Coronary artery (tissue), 2 donors: ENCODE measurements around the gene NCKAP5.

Experiments used
- DNase-seq: peaks from one replicate; pipeline ENCODE4 v3.0.0-alpha.2; 2017; ENCODE audit warnings: low spot score
- H3K27ac ChIP-seq, 2 donors: fragments of 200-600 bp; sonication (generic); one replicate each; pipeline ENCODE4 v1.5.1; 2016 to 2019
- H3K4me3 ChIP-seq: fragments of 200-600 bp; sonication (generic); 2 replicates; pipeline ENCODE4 v1.5.1; 2016; ENCODE audit warnings: mild to moderate bottlenecking, moderate library complexity
- TF ChIP-seq, protein P1 (sequence below): fragments of 200-600 bp; sonication (generic); IDR thresholded peaks from one replicate; pipeline ENCODE4 v1.5.1; 2019; ENCODE audit warnings: antibody characterized with exemption

Gene NCKAP5

DNA sequence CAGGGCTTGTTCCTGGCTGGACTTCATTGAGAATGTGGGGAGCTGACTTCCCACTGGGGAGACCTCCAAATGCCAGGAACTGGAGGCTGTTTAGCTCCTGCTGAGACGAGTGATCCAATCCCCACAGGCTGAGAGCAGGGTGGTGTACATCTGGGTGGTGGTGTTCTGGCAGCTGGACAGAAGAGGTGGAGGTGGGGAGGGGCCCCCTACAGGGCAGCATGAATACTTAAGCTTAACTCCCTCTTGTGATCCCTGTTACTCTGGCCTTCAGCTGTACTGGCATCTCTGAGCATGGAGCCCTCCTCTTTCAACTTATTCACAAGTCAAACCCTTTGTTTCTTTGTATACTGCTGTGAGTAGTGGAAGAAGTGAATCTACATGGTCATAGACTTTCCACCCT is 730.5 kb downstream of the NCKAP5 start:
- TF ChIP-seq, protein P1, sequence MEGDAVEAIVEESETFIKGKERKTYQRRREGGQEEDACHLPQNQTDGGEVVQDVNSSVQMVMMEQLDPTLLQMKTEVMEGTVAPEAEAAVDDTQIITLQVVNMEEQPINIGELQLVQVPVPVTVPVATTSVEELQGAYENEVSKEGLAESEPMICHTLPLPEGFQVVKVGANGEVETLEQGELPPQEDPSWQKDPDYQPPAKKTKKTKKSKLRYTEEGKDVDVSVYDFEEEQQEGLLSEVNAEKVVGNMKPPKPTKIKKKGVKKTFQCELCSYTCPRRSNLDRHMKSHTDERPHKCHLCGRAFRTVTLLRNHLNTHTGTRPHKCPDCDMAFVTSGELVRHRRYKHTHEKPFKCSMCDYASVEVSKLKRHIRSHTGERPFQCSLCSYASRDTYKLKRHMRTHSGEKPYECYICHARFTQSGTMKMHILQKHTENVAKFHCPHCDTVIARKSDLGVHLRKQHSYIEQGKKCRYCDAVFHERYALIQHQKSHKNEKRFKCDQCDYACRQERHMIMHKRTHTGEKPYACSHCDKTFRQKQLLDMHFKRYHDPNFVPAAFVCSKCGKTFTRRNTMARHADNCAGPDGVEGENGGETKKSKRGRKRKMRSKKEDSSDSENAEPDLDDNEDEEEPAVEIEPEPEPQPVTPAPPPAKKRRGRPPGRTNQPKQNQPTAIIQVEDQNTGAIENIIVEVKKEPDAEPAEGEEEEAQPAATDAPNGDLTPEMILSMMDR = no peak

GRCh38 chr2:132830321-132830827 is 737.9 kb downstream of the NCKAP5 start:
- DNase-seq = no peak
- TF ChIP-seq, protein P1 = no peak
- H3K4me3 ChIP-seq = no peak overlapping the region
- no peak overlapping the region for H3K27ac ChIP-seq

More for the DNA sequence above, 730.5 kb downstream of the NCKAP5 start:
- no peak overlapping the region for H3K27ac ChIP-seq
- DNase-seq = no peak
- H3K4me3 ChIP-seq = no peak overlapping the region

GRCh38 chr2:132825601-132826000 is 742.7 kb downstream of the NCKAP5 start:
- DNase-seq = no peak
- TF ChIP-seq, protein P1 = no peak
- H3K4me3 ChIP-seq = no peak overlapping the region

DNA sequence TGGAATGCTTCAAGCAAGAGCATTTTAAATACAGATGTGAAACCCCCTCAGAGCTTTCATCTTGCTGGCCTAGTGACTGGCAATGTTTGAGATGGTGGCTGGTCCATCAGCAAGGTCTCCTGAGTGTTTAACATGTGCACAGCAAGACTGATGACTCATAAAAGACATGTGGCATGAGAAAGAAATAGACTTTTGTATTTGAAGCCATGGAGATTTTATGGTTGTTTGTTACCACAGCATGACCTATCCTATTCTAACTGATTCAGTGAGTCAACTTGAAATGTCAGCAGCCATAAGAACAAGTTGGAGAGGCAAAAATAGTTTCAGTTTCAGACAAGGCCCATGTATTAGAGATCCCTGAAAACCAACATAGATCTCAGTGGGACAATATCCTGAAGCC is 743.5 kb downstream of the NCKAP5 start:
- DNase-seq = no peak
- Histone ChIP-seq H3K27ac (no peak overlapping the region), H3K4me3 (no peak overlapping the region)
- TF ChIP-seq, protein P1 = no peak

More at GRCh38 chr2:132825601-132826000, 742.7 kb downstream of the NCKAP5 start:
- H3K27ac ChIP-seq = no peak overlapping the region

DNA sequence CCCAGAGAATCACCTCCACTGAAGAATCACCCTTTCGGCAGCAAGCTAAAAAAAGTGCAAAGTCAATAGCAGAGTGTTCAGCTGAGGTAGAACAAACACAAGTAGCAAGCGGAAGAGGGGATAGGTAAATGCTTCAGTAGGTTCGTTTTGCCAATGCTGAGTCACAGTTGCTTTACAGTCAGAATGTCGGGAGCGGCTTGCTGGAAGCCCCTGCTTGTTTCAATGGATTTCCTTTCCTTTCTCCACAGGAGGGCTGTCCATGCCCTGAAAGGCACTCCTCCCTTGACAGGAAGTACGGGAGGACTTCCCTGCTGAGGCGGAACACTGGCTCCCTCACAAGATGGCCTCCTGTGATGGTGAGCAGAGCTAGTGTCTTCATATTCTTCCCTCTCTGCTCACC is 752.0 kb downstream of the NCKAP5 start:
- DNase-seq = no peak
- Histone ChIP-seq H3K4me3 (no peak overlapping the region), H3K27ac (no peak overlapping the region)
- TF ChIP-seq, protein P1 = no peak

DNA sequence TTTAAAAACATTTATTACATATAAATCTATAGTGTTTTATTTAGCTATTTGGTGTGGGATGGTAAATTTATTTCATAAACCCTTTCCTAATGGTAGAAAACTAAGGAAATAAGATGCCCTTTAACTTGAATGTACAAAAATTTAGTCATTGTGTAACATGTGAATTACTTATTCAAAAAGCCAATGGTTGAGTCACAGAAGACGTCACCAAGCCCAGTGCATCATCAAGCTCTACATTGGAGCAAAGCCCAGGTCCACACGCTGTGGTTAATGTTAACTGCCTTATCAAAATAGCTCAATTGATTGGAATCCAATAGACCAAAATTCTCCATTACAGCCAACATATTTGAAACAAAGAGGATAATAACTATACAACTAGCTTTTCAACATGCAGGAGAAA is 752.7 kb downstream of the NCKAP5 start:
- no peak overlapping the region for H3K27ac ChIP-seq
- no peak overlapping the region for H3K4me3 ChIP-seq
- no peak for DNase-seq
- TF ChIP-seq, protein P1 = no peak

DNA sequence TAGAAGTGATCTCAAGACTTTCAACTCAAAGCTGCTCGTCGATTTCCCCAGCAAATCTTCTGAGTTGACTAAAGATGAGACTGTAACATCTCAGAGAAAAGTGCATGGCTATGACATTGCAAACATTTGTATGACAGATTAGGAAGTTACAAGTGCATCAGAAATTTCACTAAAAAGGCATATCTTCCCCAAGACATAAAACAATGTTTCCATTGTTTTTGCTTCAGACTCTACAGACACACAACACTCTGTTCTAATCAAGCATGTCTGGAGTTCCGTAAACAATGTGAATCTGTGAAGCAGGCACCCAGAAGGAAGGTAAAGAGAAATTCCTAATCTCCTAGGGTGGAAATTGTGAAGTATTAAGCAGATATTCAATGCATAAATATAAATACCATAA is 753.6 kb downstream of the NCKAP5 start:
- TF ChIP-seq, protein P1 = no peak
- no peak overlapping the region for H3K4me3 ChIP-seq
- H3K27ac ChIP-seq = no peak overlapping the region
- no peak for DNase-seq
